HCT116 (cell line): Measurements from ENCODE around the gene CYP26B1. TPM values are rescaled to one million over a fixed set of nuclear protein-coding genes. Genes with fewer than 3 reads are reported as not detected.

ENCODE experiments used
- ATAC-seq: fragments of 200-7000 bp; cut with Tn5 transposase; 2 replicates; pipeline ENCODE4 v1.9.1; 2020; ENCODE audit warnings: mild to moderate bottlenecking, moderate library complexity
- BruUV-seq: library from RNA; stranded (reverse); fragments of 400-500 nt; replicated peaks from 2 replicates; lab custom pipeline; 2021; lab: Mats Ljungman, UMichigan
- CTCF ChIA-PET: fragments of 300-600 bp; sonication (Branson Sonifier 250); formaldehyde crosslinking; loops from one replicate; lab custom pipeline; 2021; ENCODE audit warnings: antibody characterized with exemption; lab: Charles Lee
- POLR2A ChIA-PET: fragments of 300-600, 350-600 bp; sonication (Branson Sonifier 250); formaldehyde crosslinking; loops from one replicate; lab custom pipeline; 2021; ENCODE audit warnings: antibody characterized with exemption; lab: Charles Lee
- RAD21 ChIA-PET, 2 experiments: fragments of 300-600 bp; sonication (Branson Sonifier 250); formaldehyde crosslinking; loops; one replicate each; lab custom pipeline; 2023; ENCODE audit warnings: low total read pairs in 2 of 2; ENCODE audit not compliant: uncharacterized antibody in 2 of 2, unreplicated experiment in 2 of 2, low non-redundant PET in 1 of 2; lab: Charles Lee
- DNase-seq: peaks from one replicate; pipeline ENCODE4 v3.0.0-alpha.2; 2010; ENCODE audit warnings: low read depth, low spot score
- H2AFZ ChIP-seq: fragments of 200-600 bp; shearing (Covaris generic), sonication (generic); 2 replicates; pipeline ENCODE4 v1.6.1; 2017; ENCODE audit warnings: low read depth, mixed run types, mixed read lengths, antibody characterized with exemption, low read length; ENCODE audit not compliant: poor library complexity, severe bottlenecking
- H3K27ac ChIP-seq: 2 replicates; pipeline ENCODE4 v1.5.1; 2012; ENCODE audit warnings: low read depth, low read length
- H3K27me3 ChIP-seq: fragments of 200-600 bp; sonication (generic); 2 replicates; pipeline ENCODE4 v1.6.1; 2016; ENCODE audit warnings: mixed run types, low read length, mixed read lengths; ENCODE audit not compliant: insufficient read depth
- H3K36me3 ChIP-seq, 2 experiments: fragments of 200-500 bp in 1 of 2; fragments of 200-600 bp in 1 of 2; sonication (Bioruptor generic) in 1 of 2; sonication (generic) in 1 of 2; 2 replicates each; pipeline versions ENCODE4 v1.5.1 to v1.6.1; 2014 to 2016; ENCODE audit warnings: low read length in 2 of 2, inconsistent platforms in 1 of 2, mixed read lengths in 1 of 2, mixed run types in 1 of 2; ENCODE audit not compliant: insufficient read depth in 2 of 2, control insufficient read depth in 1 of 2
- H3K4me1 ChIP-seq, 2 experiments: fragments of 200-600 bp in 1 of 2; sonication (generic) in 1 of 2; 2 replicates each; pipeline versions ENCODE4 v1.5.1 to v1.6.1; 2012 to 2017; ENCODE audit warnings: low read length in 2 of 2, inconsistent platforms in 1 of 2, mild to moderate bottlenecking in 1 of 2, mixed read lengths in 1 of 2, mixed run types in 1 of 2, moderate library complexity in 1 of 2; ENCODE audit not compliant: insufficient read depth in 2 of 2, control insufficient read depth in 1 of 2
- H3K4me2 ChIP-seq: fragments of 200-600 bp; sonication (generic); 2 replicates; pipeline ENCODE4 v1.6.1; 2017; ENCODE audit warnings: mixed run types, low read length, mixed read lengths
- H3K4me3 ChIP-seq, 2 experiments: fragments of 200-600 bp in 1 of 2; sonication (generic) in 1 of 2; replicated peaks in 1 of 2; 2 replicates each; pipeline ENCODE4 v1.5.1; 2011 to 2016; ENCODE audit warnings: low read length in 2 of 2, control low read depth in 1 of 2, low read depth in 1 of 2, mild to moderate bottlenecking in 1 of 2, mixed read lengths in 1 of 2, mixed run types in 1 of 2
- H3K79me2 ChIP-seq: fragments of 200-600 bp; sonication (generic); 2 replicates; pipeline ENCODE4 v1.6.1; 2017; ENCODE audit warnings: mild to moderate bottlenecking, mixed run types, low read length, moderate library complexity, mixed read lengths; ENCODE audit not compliant: insufficient read depth
- H3K9ac ChIP-seq: fragments of 200-600 bp; sonication (generic); 2 replicates; pipeline ENCODE4 v1.6.1; 2016; ENCODE audit warnings: low read length, mixed read lengths
- H3K9me2 ChIP-seq: fragments of 200-600 bp; sonication (generic), shearing (Covaris generic); 2 replicates; pipeline ENCODE4 v1.6.1; 2017; ENCODE audit warnings: mixed run types, mild to moderate bottlenecking, moderate library complexity; ENCODE audit not compliant: insufficient read depth
- H3K9me3 ChIP-seq, 2 experiments: fragments of 200-500 bp in 1 of 2; fragments of 200-600 bp in 1 of 2; sonication (Bioruptor generic) in 1 of 2; sonication (generic) in 1 of 2; 2 replicates each; pipeline ENCODE4 v1.6.1; 2014 to 2017; ENCODE audit warnings: low read length in 2 of 2, mixed read lengths in 2 of 2, inconsistent platforms in 1 of 2, low read depth in 1 of 2, mild to moderate bottlenecking in 1 of 2, mixed run types in 1 of 2, moderate library complexity in 1 of 2; ENCODE audit not compliant: control insufficient read depth in 1 of 2, insufficient read depth in 1 of 2
- H4K20me1 ChIP-seq: fragments of 200-600 bp; sonication (generic), shearing (Covaris generic); 2 replicates; pipeline ENCODE4 v1.6.1; 2017; ENCODE audit warnings: mixed run types, mild to moderate bottlenecking, moderate library complexity; ENCODE audit not compliant: insufficient read depth
- ELF1 ChIP-seq: IDR thresholded peaks from 2 replicates; pipeline ENCODE4 v1.6.1; 2012; ENCODE audit warnings: low read depth, borderline replicate concordance
- JUND ChIP-seq: IDR thresholded peaks from 2 replicates; pipeline ENCODE4 v1.6.1; 2012
- MAX ChIP-seq: IDR thresholded peaks from 2 replicates; pipeline ENCODE4 v1.6.1; 2012
- POLR2A ChIP-seq: IDR thresholded peaks from 2 replicates; pipeline ENCODE4 v1.7.0; 2011; ENCODE audit warnings: borderline replicate concordance; ENCODE audit not compliant: insufficient read depth, insufficient read length; ENCODE audit errors: extremely low read depth
- POLR2AphosphoS5 ChIP-seq: IDR thresholded peaks from 2 replicates; pipeline ENCODE4 v1.6.1; 2011; ENCODE audit warnings: mild to moderate bottlenecking, low read depth, low read length, moderate library complexity
- REST ChIP-seq: IDR thresholded peaks from 2 replicates; pipeline ENCODE4 v1.6.1; 2012; ENCODE audit warnings: low read depth
- SIN3A ChIP-seq: IDR thresholded peaks from 2 replicates; pipeline ENCODE4 v1.6.1; 2012; ENCODE audit warnings: low read depth
- ZFX ChIP-seq: fragments of 450-650 bp; IDR thresholded peaks from 2 replicates; pipeline ENCODE4 v1.6.1; 2017
- ZNF274 ChIP-seq: fragments of 200-500 bp; sonication (Bioruptor generic); IDR thresholded peaks from 2 replicates; pipeline ENCODE4 v1.6.1; 2014; ENCODE audit warnings: mild to moderate bottlenecking, low read depth, low read length, inconsistent platforms
- intact Hi-C: fragments of 100-400 bp; cut with micrococcal nuclease; formaldehyde crosslinking; loops from 2 replicates; pipeline ENCODE4 v1.10.0; 2022
- total RNA-seq: library from RNA; stranded (reverse); gene quantifications from one replicate; pipeline ENCODE4 v1.2.1, GENCODE V29; 2021; ENCODE audit not compliant: unreplicated experiment

The CYP26B1 gene
- total RNA-seq, 1 experiment from 2014 or later, result 21.1 TPM

GRCh38 chr2:72153026-72153791 is 5.5 kb upstream of the CYP26B1 start:
- no peak overlapping the region for H3K4me3 ChIP-seq
- no peaks in the 10 kb centered on the region for H3K27me3 ChIP-seq
- TF ChIP-seq REST, result no peak
- no peak for TF ChIP-seq ZNF274
- TF ChIP-seq ZFX, result no peak
- TF ChIP-seq POLR2AphosphoS5, result no peak
- no peak for TF ChIP-seq POLR2A
- no peak for TF ChIP-seq ELF1
- no peak for TF ChIP-seq MAX
- no peak for TF ChIP-seq SIN3A
- TF ChIP-seq JUND, result no peak
- ATAC-seq, result no peak
- RAD21 ChIA-PET, result interaction anchor here in 1 of 2 experiments (0.8 kb wide), 1 partner anchor 712 kb away, joined by 7 read pairs; no protein-coding TSS in a partner anchor
- CTCF ChIA-PET, result interaction anchor here (2.1 kb wide), 2 partner anchors 229 to 426 kb away, joined by 9 read pairs; no protein-coding TSS in a partner anchor
- no peak overlapping the region for H3K27ac ChIP-seq
- no TSS peak for BruUV-seq
- H3K79me2 ChIP-seq, result no peaks in the 10 kb centered on the region
- H3K9me2 ChIP-seq, result no peaks in the 10 kb centered on the region
- H3K4me1 ChIP-seq, result peaks cover 4 to 16% of the 10 kb centered on the region in 2 experiments; a peak in 3 of 4 replicates
- H2AFZ ChIP-seq, result no peak overlapping the region
- POLR2A ChIA-PET, result no interaction called here
- DNase-seq, result no peak
- H3K36me3 ChIP-seq, result no peaks in the 10 kb centered on the region
- intact Hi-C loops, result loop anchor here (5.0 kb wide), 1 partner anchor 541 kb away; no protein-coding TSS in a partner anchor
- no peaks in the 10 kb centered on the region for H4K20me1 ChIP-seq
- H3K4me2 ChIP-seq, result no peak overlapping the region
- H3K9me3 ChIP-seq, result no peaks in the 10 kb centered on the region
- no peak overlapping the region for H3K9ac ChIP-seq
